Esophagus squamous epithelium (tissue), 5 donors: ENCODE measurements around the gene RHOV. TPM values are rescaled to one million over a fixed set of nuclear protein-coding genes. Genes with fewer than 3 reads are reported as not detected.
A peak's percentile ranks its signal among the peaks of the same experiment; 100 is the strongest.

Experiments
- DNase-seq: peaks from one replicate; lab custom pipeline; 2025; lab: John Stamatoyannopoulos, UW
- H3K27ac ChIP-seq, 4 donors: fragments of 200-600 bp; sonication (generic); one replicate each; pipeline ENCODE4 v1.5.1; 2016 to 2019; ENCODE audit warnings: mild to moderate bottlenecking in 1 of 4
- H3K27me3 ChIP-seq, 4 donors: fragments of 200-600 bp; sonication (generic); 1 replicate in 3 of 4; 2 replicates in 1 of 4; pipeline versions ENCODE4 v1.5.1 to v1.6.0; 2017 to 2021; ENCODE audit warnings: antibody characterized with exemption in 1 of 4
- H3K36me3 ChIP-seq, 3 donors: fragments of 200-600 bp; sonication (generic); one replicate each; pipeline ENCODE4 v1.5.1; 2016 to 2019
- H3K4me1 ChIP-seq, 3 donors: fragments of 200-600 bp; sonication (generic); one replicate each; pipeline ENCODE4 v1.5.1; 2017 to 2019
- H3K4me3 ChIP-seq, 4 donors: fragments of 200-600 bp; sonication (generic); 1 replicate in 3 of 4; 2 replicates in 1 of 4; pipeline ENCODE4 v1.5.1; 2016 to 2019; ENCODE audit warnings: mild to moderate bottlenecking in 2 of 4, moderate library complexity in 1 of 4
- H3K9me3 ChIP-seq, 3 donors: fragments of 200-600 bp; sonication (generic); one replicate each; pipeline ENCODE4 v1.5.1; 2016 to 2019
- POLR2A ChIP-seq, 4 donors: fragments of 450-650 bp; IDR thresholded peaks; one replicate each; pipeline ENCODE4 v1.6.1; 2017; ENCODE audit warnings: antibody characterized with exemption in 4 of 4, mild to moderate bottlenecking in 4 of 4, moderate library complexity in 3 of 4
- WGBS, 2 donors: methylation state at CpG; one replicate each; pipeline ENCODE4 v1.1.5; 2018; 5-methylcytosine and 5-hydroxymethylcytosine counted together
- intact Hi-C: fragments of 100-400 bp; cut with DNase I; formaldehyde crosslinking; loops from one replicate; pipeline ENCODE4 v1.15.0; 2022
- total RNA-seq, 4 donors: library from RNA; depleted of rRNA; stranded (reverse); fragments of >200 nt; gene quantifications; one replicate each; pipeline ENCODE4 v1.1.0, GENCODE V29; 2016
- TF ChIP-seq, protein P1 (sequence below), 6 experiments: fragments of 450-650 bp in 4 of 6; fragments of 200-600 bp in 2 of 6; sonication (generic) in 2 of 6; IDR thresholded peaks; one replicate each; pipeline ENCODE4 v1.5.1; 2016 to 2019; ENCODE audit warnings: antibody characterized with exemption in 6 of 6, mild to moderate bottlenecking in 4 of 6, moderate library complexity in 4 of 6
- donor health status: DM: yes; HTN: yes; CAD: no.

The RHOV gene
- total RNA-seq, 4 donors from 2014 or later = 94.0 to 146 (median 123) TPM

DNA sequence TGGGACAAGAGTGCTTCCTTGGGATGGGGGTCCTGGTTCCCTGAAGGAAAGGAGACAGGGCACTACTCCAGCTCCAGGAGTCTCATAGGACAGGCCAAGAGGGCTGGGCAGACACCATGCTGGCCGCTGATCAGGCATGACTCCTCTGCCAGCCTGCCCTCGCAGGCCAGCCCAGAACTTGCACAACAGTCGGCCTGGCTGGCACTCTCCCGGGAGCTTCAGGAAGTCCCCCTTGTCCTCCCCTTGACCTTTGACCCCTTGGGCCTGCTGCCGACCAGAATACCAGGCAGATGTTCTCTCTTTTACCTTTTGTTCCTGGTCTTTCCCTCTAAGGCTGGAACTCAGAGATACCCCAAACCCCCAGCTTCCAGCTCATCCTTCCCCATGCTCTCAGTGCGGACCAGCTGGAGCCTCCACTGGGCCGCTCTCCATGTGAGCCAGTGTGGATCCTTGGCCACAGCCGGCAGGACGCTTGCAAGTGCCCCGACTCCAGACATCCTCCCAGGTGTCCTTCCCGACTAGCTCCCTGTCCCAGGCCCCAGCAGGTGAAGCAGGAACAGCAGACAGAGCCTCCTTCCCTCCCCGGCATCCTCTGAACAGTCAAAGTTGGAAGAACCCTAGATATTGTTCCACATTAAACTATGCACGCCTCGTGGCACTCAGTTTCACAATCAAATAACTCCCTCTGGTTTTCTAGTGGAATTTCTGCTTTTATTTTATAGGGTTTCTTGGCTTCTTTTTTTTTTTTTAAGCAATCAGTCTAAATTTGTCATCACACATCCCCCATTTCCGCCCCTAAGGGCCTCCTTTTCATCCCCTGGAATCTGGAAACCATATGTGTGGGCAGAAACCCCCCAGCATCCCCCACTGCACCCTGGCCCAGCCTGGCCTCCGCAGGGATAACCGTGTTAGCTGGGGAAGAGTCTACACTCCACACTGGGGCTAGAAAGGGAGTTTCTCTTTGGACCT is 35.9 kb upstream of the RHOV start:
- DNase-seq = no peak
- Histone ChIP-seq H3K36me3 (no peaks in the 10 kb centered on the region), H3K27me3 (no peaks in the 10 kb centered on the region), H3K9me3 (no peaks in the 10 kb centered on the region), H3K4me1 (peaks cover 24 to 69% (median 40%) of the 10 kb centered on the region in 3 donors), H3K27ac (peak overlapping the region in 2 of 4 donors; percentile 13 to 29), H3K4me3 (no peak overlapping the region)
- TF ChIP-seq, protein P1, sequence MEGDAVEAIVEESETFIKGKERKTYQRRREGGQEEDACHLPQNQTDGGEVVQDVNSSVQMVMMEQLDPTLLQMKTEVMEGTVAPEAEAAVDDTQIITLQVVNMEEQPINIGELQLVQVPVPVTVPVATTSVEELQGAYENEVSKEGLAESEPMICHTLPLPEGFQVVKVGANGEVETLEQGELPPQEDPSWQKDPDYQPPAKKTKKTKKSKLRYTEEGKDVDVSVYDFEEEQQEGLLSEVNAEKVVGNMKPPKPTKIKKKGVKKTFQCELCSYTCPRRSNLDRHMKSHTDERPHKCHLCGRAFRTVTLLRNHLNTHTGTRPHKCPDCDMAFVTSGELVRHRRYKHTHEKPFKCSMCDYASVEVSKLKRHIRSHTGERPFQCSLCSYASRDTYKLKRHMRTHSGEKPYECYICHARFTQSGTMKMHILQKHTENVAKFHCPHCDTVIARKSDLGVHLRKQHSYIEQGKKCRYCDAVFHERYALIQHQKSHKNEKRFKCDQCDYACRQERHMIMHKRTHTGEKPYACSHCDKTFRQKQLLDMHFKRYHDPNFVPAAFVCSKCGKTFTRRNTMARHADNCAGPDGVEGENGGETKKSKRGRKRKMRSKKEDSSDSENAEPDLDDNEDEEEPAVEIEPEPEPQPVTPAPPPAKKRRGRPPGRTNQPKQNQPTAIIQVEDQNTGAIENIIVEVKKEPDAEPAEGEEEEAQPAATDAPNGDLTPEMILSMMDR (IDR thresholded peaks at IDR 0.05) = no peak
- no peak for TF ChIP-seq POLR2A (IDR thresholded peaks at IDR 0.05)
- WGBS, 2 donors = 45 to 56% methylated on average over 10 to 17 of the region's 17 CpGs
- intact Hi-C loops = loop anchor here (5.0 kb wide), 1 partner anchor 107 kb away; no protein-coding TSS in a partner anchor

DNA sequence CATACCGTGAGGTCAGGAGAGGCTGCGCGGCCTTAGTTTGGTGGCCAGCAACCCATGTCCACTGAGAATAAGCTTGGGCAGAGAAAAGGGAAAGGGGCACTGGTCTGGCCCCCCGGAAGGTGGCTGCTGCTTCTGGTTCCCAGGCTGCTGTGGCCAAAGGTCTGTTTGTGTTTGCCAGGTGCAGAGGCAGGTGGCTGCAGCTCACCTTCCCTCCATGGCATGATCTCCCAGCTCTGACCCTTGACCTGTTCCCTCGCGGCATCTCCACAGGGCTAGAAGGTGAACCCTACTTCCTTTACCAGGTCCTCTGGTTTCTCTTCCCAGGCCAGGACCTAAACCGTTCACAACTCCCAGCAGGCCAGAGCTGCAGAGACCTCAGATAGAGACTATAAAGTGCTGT is 34.1 kb upstream of the RHOV start:
- TF ChIP-seq, protein P1 (IDR thresholded peaks at IDR 0.05) = no peak
- no peak for TF ChIP-seq POLR2A (IDR thresholded peaks at IDR 0.05)
- no peak overlapping the region for H3K4me3 ChIP-seq
- H3K9me3 ChIP-seq = no peaks in the 10 kb centered on the region
- WGBS, 2 donors = 87 to 100% methylated on average over 3 to 4 of the region's 7 CpGs
- peaks cover 36 to 82% (median 53%) of the 10 kb centered on the region in 3 donors for H3K4me1 ChIP-seq
- no peaks in the 10 kb centered on the region for H3K27me3 ChIP-seq
- no peak for DNase-seq
- intact Hi-C loops = loop anchor here (5.0 kb wide), 1 partner anchor 109 kb away; no protein-coding TSS in a partner anchor
- H3K27ac ChIP-seq = no peak overlapping the region
- peaks cover 0 to 12% (median 9%) of the 10 kb centered on the region in 3 donors for H3K36me3 ChIP-seq

DNA sequence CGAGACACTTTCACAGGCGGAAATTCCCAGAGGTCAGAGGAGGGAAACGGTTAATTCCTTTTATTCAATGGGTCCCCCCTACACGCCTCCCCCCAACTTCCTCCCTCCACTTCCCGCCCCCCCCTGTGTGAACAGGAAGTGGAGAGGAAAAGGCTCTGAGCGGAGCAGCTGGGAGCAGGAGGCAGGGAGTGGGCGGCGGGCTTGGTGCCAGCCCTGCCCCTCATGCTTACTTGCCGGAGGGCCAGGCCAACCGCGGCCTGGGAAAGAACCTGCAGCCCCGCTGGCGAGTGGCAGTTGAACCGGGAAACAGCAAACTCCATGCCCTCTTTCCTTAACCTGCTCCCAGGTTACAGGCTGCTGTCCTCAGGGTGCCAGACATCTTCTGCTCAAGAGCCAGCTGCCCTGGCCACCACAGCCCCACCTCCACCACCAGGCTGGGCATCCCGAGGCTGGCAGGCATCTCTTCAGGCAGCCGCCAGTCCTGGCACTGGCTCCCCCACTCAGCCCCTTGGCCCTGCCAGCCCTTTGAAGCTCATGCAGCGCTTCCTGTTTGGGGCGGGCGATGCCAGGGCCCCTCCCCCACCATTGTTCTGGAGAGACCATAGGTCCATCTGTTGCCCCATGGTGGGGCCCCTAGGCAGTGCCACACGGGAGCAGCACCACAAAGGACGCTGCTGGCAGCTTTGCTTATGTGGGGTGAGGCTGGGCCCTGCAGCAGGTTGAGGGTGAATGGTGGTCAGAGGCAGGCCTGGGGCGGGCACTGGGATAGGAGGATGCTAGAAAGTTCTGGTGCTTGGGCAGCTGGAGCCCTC is 33.2 kb upstream of the RHOV start:
- H3K4me1 ChIP-seq = peaks cover 36 to 85% (median 58%) of the 10 kb centered on the region in 3 donors
- H3K9me3 ChIP-seq = no peaks in the 10 kb centered on the region
- TF ChIP-seq POLR2A (IDR thresholded peaks at IDR 0.05) = no peak
- TF ChIP-seq, protein P1 (IDR thresholded peaks at IDR 0.05) = no peak
- H3K27ac ChIP-seq = peak overlapping the region; percentile 83 to 93 (median 92)
- no peaks in the 10 kb centered on the region for H3K27me3 ChIP-seq
- H3K36me3 ChIP-seq = peaks cover 8 to 21% (median 13%) of the 10 kb centered on the region in 3 donors
- intact Hi-C loops = loop anchor here (5.0 kb wide), 1 partner anchor 110 kb away; no protein-coding TSS in a partner anchor
- 3 to 60% methylated on average over 2 to 12 of the region's 22 CpGs for WGBS, 2 donors
- no peak for DNase-seq
- peak overlapping the region; percentile 29 to 65 (median 54) for H3K4me3 ChIP-seq

DNA sequence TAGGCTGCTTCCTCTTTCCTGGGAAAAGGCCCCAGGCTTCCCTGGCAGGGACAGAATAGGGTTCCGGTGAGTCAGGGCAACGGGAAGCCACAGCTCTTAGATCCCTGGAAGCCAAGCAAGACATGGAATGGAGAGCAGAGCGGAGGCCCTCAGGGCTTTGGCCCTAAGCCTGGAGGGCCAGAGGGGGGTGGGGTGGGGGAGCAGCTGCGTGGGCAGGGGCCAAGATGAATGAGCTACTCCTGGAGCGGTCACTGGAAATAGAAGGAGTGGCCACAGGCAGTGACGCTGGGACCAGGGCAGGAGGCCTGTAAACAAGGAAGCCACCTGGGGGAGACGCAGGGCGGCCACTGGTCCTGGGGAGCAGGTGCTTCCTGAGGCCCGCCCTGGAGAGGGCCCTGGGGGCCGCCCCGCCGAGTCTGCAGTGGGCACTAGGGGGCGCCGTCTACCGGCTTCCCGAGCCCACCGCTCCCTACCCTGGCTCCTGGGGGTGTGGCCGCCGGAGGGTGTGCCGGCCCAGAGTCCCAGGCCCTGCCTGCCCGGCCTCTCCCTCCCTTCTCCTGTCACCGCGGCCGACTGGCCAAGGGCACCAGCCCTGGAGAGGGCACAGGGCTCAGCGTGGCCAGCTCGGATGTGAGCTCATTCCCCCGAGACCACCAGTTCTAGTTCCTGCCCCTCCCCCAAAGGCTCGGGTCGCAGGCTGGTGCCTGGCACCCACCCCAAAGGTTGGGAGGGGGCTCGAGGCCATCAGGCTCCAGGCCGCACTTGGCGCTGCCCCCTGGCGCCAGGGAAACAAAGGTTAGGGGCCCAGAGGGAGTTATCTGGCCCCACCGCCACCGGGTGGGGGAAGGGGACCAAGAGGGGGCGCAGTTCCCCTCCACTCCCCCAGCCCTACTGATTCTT is 32.3 kb upstream of the RHOV start:
- DNase-seq = no peak
- Histone ChIP-seq H3K36me3 (peaks cover 9 to 27% (median 13%) of the 10 kb centered on the region in 3 donors), H3K27ac (peak overlapping the region; percentile 83 to 93 (median 92)), H3K4me1 (peaks cover 36 to 85% (median 49%) of the 10 kb centered on the region in 3 donors), H3K27me3 (no peaks in the 10 kb centered on the region), H3K4me3 (peak overlapping the region; percentile 29 to 65 (median 54)), H3K9me3 (no peaks in the 10 kb centered on the region)
- intact Hi-C loops = loop anchor here (5.0 kb wide), 1 partner anchor 111 kb away; no protein-coding TSS in a partner anchor
- WGBS, 2 donors = 6 to 9% methylated on average over 6 to 7 of the region's 36 CpGs
- peak in 1 of 4 donors; percentile 20 for TF ChIP-seq POLR2A (IDR thresholded peaks at IDR 0.05)
- TF ChIP-seq, protein P1 (IDR thresholded peaks at IDR 0.05) = peak; percentile 69 to 91 (median 88)
